Measurements from ENCODE around the gene WDR38. TPM values are rescaled to one million over a fixed set of nuclear protein-coding genes. Genes with fewer than 3 reads are reported as not detected.
A peak's percentile ranks its signal among the peaks of the same experiment; 100 is the strongest.

WDR38 gene
- total and polyA plus RNA-seq, 9 of the 15 experiments (the other 6 are each of a cell fraction or from before 2014, with no cell fraction given) = not detected

GRCh38 chr9:124809741-124810500, 43.3 kb upstream of the WDR38 start:
- H3K9me1 ChIP-seq (ENCODE audit: control insufficient read depth, insufficient read depth, low read length) = no peaks in the 10 kb centered on the region
- WGBS (ENCODE audit: insufficient coverage, low coverage, missing lambda C conversion rate) = 92% methylated on average over 48 of the region's 60 CpGs
- FAIRE-seq (no peak), ATAC-seq (no peak), DNase-seq (ENCODE audit: extremely low read depth in 1 of 4, low spot score in 3 of 4) (no peak)
- no peaks in the 10 kb centered on the region for H3K79me2 ChIP-seq (ENCODE audit: control insufficient read depth, insufficient read depth, low read length)
- H3K27ac ChIP-seq (ENCODE audit: extremely low read depth, low read depth, low read length) = no peak overlapping the region
- intact Hi-C loops (cut with micrococcal nuclease) (no loop called here), in situ Hi-C loops (cut with MboI) (no loop called here)
- ChIA-PET CTCF (ENCODE audit: low intra/inter-chr PET ratio) (no interaction called here), POLR2A (interaction anchor here (1.4 kb wide), 1 partner anchor 10 kb away, joined by 3 read pairs; no protein-coding TSS in a partner anchor)
- H4K20me1 ChIP-seq (replicated peaks; ENCODE audit: control insufficient read depth, insufficient read depth, low read length) = no peaks in the 10 kb centered on the region
- TF ChIP-seq, protein P1, sequence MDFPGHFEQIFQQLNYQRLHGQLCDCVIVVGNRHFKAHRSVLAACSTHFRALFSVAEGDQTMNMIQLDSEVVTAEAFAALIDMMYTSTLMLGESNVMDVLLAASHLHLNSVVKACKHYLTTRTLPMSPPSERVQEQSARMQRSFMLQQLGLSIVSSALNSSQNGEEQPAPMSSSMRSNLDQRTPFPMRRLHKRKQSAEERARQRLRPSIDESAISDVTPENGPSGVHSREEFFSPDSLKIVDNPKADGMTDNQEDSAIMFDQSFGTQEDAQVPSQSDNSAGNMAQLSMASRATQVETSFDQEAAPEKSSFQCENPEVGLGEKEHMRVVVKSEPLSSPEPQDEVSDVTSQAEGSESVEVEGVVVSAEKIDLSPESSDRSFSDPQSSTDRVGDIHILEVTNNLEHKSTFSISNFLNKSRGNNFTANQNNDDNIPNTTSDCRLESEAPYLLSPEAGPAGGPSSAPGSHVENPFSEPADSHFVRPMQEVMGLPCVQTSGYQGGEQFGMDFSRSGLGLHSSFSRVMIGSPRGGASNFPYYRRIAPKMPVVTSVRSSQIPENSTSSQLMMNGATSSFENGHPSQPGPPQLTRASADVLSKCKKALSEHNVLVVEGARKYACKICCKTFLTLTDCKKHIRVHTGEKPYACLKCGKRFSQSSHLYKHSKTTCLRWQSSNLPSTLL (IDR thresholded peaks at IDR 0.05) = no peak
- peak; percentile 72; the same call in 1 of the 2 replicates for TF ChIP-seq ZBTB33 (CRISPR knock-in tag; IDR thresholded peaks at IDR 0.05)
- no peak for TF ChIP-seq E2F3 (CRISPR knock-in tag; IDR thresholded peaks at IDR 0.05)
- TF ChIP-seq PRPF4 (IDR thresholded peaks at IDR 0.05; ENCODE audit: insufficient read depth, low read depth, low read length, poor library complexity, severe bottlenecking) = no peak
- no peak for TF ChIP-seq ZNF239 (CRISPR knock-in tag; IDR thresholded peaks at IDR 0.05)
- TF ChIP-seq EHMT2 (IDR thresholded peaks at IDR 0.05) = no peak
- H3K36me3 ChIP-seq (ENCODE audit: control insufficient read depth, insufficient read depth, low read length) = no peaks in the 10 kb centered on the region
- no TSS peak for BruUV-seq (replicated peaks)
- H3K4me1 ChIP-seq (replicated peaks in 1 of 2; ENCODE audit: control insufficient read depth in 2 of 2, insufficient read depth in 2 of 2, low read length in 2 of 2) = peaks cover 2 to 24% of the 10 kb centered on the region in 2 experiments; a peak in 4 of 5 replicates
- no peak overlapping the region for H3K4me3 ChIP-seq
- no peak overlapping the region for H3K9ac ChIP-seq (ENCODE audit: insufficient read depth in 1 of 2, low read depth in 2 of 2, low read length in 2 of 2)
- H3K27me3 ChIP-seq (ENCODE audit: control insufficient read depth in 2 of 2, insufficient read depth in 2 of 2, low read length in 2 of 2) = no peaks in the 10 kb centered on the region
- H3K4me2 ChIP-seq (ENCODE audit: insufficient read depth, low read length) = no peak overlapping the region
- H2AFZ ChIP-seq (ENCODE audit: low read depth, low read length) = no peak overlapping the region
- no peaks in the 10 kb centered on the region for H3K9me3 ChIP-seq (replicated peaks; ENCODE audit: control insufficient read depth, insufficient read depth, low read depth, low read length)

All from K562 (cell line).